ENCODE data around the gene UQCR10.

Gene UQCR10

DNA sequence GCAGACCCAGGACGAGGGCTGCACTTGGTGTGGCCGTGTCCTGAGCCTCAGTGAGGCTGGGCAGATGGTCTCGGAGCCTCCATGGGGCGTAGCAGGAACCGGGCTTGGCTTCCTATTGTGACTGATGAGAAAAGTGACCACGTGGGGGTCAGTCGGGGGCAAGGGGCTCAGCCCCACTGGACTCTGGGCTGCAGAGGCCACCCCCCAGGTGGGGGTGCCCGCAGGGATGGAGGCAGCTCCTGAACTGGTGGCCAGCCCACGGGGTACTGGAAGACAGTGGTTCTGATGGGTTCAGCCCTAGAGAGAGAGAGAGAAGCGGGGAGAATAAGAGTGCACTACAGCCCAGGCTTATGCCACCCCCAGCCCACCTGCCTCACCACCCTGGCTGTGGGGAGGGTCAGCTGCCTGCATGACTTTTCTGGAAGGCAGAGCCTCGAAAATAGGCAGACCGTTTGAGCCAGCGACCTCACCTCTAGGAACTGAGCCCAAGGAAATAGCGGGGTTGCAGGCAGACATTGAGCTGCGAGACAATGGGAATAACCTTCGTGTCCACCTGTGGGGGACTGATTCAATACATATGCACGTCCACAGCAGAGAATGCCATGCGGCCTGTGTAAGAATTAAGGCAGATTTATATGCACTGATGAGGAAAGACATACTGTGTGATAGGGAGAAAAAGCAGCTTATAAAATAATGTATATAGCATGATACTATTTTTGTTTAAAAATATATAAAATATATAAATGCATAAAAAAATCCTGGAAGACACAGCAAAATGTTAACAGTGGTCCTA lies 35.9 kb upstream of the UQCR10 start:
- DNase-seq (ENCODE audit: low read depth in 1 of 2, low spot score in 1 of 2) = no peak
- Histone ChIP-seq H3K4me3 (replicated peaks; ENCODE audit: insufficient read depth, low read length) (no peak overlapping the region), H3K27ac (replicated peaks) (no peak overlapping the region), H3K27me3 (ENCODE audit: insufficient read depth, poor library complexity, severe bottlenecking) (no peaks in the 10 kb centered on the region)
- TF ChIP-seq GABPA (IDR thresholded peaks at IDR 0.05; ENCODE audit: low read depth) (no peak), POLR2AphosphoS5 (IDR thresholded peaks at IDR 0.05; ENCODE audit: low read depth) (no peak), SPI1 (IDR thresholded peaks at IDR 0.05; ENCODE audit: borderline replicate concordance, low read depth) (no peak)
- TF ChIP-seq, protein P1, sequence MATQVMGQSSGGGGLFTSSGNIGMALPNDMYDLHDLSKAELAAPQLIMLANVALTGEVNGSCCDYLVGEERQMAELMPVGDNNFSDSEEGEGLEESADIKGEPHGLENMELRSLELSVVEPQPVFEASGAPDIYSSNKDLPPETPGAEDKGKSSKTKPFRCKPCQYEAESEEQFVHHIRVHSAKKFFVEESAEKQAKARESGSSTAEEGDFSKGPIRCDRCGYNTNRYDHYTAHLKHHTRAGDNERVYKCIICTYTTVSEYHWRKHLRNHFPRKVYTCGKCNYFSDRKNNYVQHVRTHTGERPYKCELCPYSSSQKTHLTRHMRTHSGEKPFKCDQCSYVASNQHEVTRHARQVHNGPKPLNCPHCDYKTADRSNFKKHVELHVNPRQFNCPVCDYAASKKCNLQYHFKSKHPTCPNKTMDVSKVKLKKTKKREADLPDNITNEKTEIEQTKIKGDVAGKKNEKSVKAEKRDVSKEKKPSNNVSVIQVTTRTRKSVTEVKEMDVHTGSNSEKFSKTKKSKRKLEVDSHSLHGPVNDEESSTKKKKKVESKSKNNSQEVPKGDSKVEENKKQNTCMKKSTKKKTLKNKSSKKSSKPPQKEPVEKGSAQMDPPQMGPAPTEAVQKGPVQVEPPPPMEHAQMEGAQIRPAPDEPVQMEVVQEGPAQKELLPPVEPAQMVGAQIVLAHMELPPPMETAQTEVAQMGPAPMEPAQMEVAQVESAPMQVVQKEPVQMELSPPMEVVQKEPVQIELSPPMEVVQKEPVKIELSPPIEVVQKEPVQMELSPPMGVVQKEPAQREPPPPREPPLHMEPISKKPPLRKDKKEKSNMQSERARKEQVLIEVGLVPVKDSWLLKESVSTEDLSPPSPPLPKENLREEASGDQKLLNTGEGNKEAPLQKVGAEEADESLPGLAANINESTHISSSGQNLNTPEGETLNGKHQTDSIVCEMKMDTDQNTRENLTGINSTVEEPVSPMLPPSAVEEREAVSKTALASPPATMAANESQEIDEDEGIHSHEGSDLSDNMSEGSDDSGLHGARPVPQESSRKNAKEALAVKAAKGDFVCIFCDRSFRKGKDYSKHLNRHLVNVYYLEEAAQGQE (IDR thresholded peaks at IDR 0.05; ENCODE audit: insufficient replicate concordance, low read depth) = no peak
- TF ChIP-seq, protein P2, sequence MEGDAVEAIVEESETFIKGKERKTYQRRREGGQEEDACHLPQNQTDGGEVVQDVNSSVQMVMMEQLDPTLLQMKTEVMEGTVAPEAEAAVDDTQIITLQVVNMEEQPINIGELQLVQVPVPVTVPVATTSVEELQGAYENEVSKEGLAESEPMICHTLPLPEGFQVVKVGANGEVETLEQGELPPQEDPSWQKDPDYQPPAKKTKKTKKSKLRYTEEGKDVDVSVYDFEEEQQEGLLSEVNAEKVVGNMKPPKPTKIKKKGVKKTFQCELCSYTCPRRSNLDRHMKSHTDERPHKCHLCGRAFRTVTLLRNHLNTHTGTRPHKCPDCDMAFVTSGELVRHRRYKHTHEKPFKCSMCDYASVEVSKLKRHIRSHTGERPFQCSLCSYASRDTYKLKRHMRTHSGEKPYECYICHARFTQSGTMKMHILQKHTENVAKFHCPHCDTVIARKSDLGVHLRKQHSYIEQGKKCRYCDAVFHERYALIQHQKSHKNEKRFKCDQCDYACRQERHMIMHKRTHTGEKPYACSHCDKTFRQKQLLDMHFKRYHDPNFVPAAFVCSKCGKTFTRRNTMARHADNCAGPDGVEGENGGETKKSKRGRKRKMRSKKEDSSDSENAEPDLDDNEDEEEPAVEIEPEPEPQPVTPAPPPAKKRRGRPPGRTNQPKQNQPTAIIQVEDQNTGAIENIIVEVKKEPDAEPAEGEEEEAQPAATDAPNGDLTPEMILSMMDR (IDR thresholded peaks at IDR 0.05; ENCODE audit: insufficient read depth, low read length) = no peak

DNA sequence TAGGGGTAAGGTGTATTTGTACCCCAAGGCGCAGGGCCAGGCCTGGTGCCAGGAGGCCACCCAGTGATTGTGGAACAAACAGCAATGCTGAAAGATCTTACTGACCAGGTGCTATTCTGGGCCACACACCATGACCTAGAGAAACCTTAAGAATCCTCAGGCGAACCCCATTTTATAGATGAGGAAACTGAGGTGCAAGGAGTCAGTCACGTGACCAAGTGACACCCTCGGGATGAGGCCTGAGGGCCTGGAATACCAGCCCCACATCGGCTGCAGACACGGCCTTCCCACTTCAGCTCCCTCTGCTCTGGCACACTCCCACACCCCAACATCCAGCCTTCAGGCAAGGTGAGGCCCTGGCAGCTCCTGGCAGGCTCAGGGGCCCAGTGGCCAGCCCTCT lies 34.3 kb upstream of the UQCR10 start:
- Histone ChIP-seq H3K27me3 (ENCODE audit: insufficient read depth, poor library complexity, severe bottlenecking) (no peaks in the 10 kb centered on the region), H3K4me3 (replicated peaks; ENCODE audit: insufficient read depth, low read length) (no peak overlapping the region), H3K27ac (replicated peaks) (no peak overlapping the region)
- TF ChIP-seq, protein P2 (IDR thresholded peaks at IDR 0.05; ENCODE audit: insufficient read depth, low read length) = no peak
- TF ChIP-seq, protein P1 (IDR thresholded peaks at IDR 0.05; ENCODE audit: insufficient replicate concordance, low read depth) = no peak
- TF ChIP-seq POLR2AphosphoS5 (IDR thresholded peaks at IDR 0.05; ENCODE audit: low read depth) = no peak
- TF ChIP-seq SPI1 (IDR thresholded peaks at IDR 0.05; ENCODE audit: borderline replicate concordance, low read depth) = no peak
- TF ChIP-seq GABPA (IDR thresholded peaks at IDR 0.05; ENCODE audit: low read depth) = no peak
- no peak for DNase-seq (ENCODE audit: low read depth in 1 of 2, low spot score in 1 of 2)

DNA sequence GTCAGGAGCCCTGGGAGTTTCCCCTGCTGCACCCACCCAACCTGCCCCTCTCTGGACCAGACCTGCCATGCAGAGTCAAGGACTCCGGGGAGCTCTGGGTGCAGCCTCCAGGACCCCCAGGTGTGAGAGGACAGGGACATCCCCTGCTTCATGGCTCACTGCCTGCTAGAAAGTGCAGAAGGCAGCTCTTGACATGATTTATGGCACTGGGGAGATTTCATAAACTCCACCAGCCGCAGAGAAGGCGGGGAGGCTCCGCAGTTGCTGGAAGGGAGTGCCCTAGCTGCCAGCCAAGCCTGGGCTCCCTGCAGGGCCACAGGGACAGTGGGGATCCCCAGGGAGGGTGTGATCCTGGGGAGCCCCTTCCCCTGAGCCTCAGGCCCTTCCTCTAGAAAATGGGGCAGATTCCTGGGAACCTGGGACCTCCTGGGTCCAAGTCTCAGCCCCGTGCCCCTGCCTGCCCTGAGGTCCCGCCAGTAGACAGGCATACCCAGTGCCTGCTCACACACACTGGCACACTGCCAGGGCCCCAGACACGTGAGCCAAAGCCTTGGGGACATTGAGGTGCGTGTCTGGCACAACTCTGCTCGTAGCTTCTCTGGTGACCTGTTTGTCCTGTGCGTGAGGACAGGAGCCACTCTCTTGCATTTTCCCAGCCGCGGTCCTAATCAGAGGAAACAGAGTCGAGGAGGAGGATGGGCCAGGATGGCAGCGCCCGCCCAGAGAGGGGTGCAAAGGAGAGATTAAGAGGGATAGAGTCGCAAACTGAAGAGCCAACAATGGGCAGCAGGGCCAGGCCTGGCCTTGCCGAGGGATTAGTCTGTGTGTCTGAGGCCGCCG lies 33.6 kb upstream of the UQCR10 start:
- no peaks in the 10 kb centered on the region for H3K27me3 ChIP-seq (ENCODE audit: insufficient read depth, poor library complexity, severe bottlenecking)
- no peak for DNase-seq (ENCODE audit: low read depth in 1 of 2, low spot score in 1 of 2)
- TF ChIP-seq GABPA (IDR thresholded peaks at IDR 0.05; ENCODE audit: low read depth) (no peak), SPI1 (IDR thresholded peaks at IDR 0.05; ENCODE audit: borderline replicate concordance, low read depth) (no peak), POLR2AphosphoS5 (IDR thresholded peaks at IDR 0.05; ENCODE audit: low read depth) (no peak)
- TF ChIP-seq, protein P2 (IDR thresholded peaks at IDR 0.05; ENCODE audit: insufficient read depth, low read length) = no peak
- TF ChIP-seq, protein P1 (IDR thresholded peaks at IDR 0.05; ENCODE audit: insufficient replicate concordance, low read depth) = no peak
- H3K4me3 ChIP-seq (replicated peaks; ENCODE audit: insufficient read depth, low read length) = no peak overlapping the region
- no peak overlapping the region for H3K27ac ChIP-seq (replicated peaks)
